Endothelial cell (in vitro differentiated cells): ENCODE results near the gene NOTUM. TPM values are rescaled to one million over a fixed set of nuclear protein-coding genes. Genes with fewer than 3 reads are reported as not detected.

Experiments used
- DNase-seq: peaks from one replicate; pipeline ENCODE4 v3.0.0; 2021; ENCODE audit warnings: low spot score
- H3K27ac Mint-ChIP-seq: one replicate; pipeline ENCODE4 v1.8.0; 2021; ENCODE audit warnings: mixed read lengths, inconsistent platforms; ENCODE audit not compliant: unreplicated experiment
- H3K27me3 Mint-ChIP-seq: one replicate; pipeline ENCODE4 v1.8.0; 2021; ENCODE audit warnings: mild to moderate bottlenecking, moderate library complexity, mixed read lengths, inconsistent platforms; ENCODE audit not compliant: unreplicated experiment
- H3K36me3 Mint-ChIP-seq: one replicate; pipeline ENCODE4 v1.8.0; 2021; ENCODE audit warnings: mild to moderate bottlenecking, low read depth, mixed read lengths, inconsistent platforms; ENCODE audit not compliant: unreplicated experiment
- H3K4me1 Mint-ChIP-seq: one replicate; pipeline ENCODE4 v1.8.0; 2021; ENCODE audit warnings: mild to moderate bottlenecking, mixed read lengths, inconsistent platforms; ENCODE audit not compliant: unreplicated experiment
- H3K4me3 Mint-ChIP-seq: one replicate; pipeline ENCODE4 v1.8.0; 2021; ENCODE audit warnings: mild to moderate bottlenecking, mixed read lengths, inconsistent platforms; ENCODE audit not compliant: unreplicated experiment
- H3K9me3 Mint-ChIP-seq: one replicate; pipeline ENCODE4 v1.8.0; 2021; ENCODE audit warnings: mixed read lengths, inconsistent platforms; ENCODE audit not compliant: unreplicated experiment
- CTCF ChIP-seq: fragments of 200-600 bp; sonication (generic); IDR thresholded peaks from one replicate; pipeline ENCODE4 v1.5.0; 2021; ENCODE audit warnings: antibody characterized with exemption; ENCODE audit not compliant: unreplicated experiment
- total RNA-seq: library from RNA; stranded (reverse); fragmentation: NEBNext Ultra II Directional; extraction: Animal tissue kit (Norgen Biotek cat#: 25700); gene quantifications from one replicate; pipeline ENCODE4 v1.2.1, GENCODE V29; 2021; ENCODE audit not compliant: unreplicated experiment

NOTUM gene
- total RNA-seq, 1 donor from 2014 or later = not detected

- H3K4me1 Mint-ChIP-seq = no peaks in the 10 kb centered on the region
- no peak overlapping the region for H3K27ac Mint-ChIP-seq
- H3K27me3 Mint-ChIP-seq = peaks cover 9% of the 10 kb centered on the region
- DNase-seq = no peak
- H3K9me3 Mint-ChIP-seq = no peaks in the 10 kb centered on the region
- H3K4me3 Mint-ChIP-seq = no peak overlapping the region
- no peak for TF ChIP-seq CTCF
- H3K36me3 Mint-ChIP-seq = no peaks in the 10 kb centered on the region
These were observed 12.4 kb upstream of the NOTUM start for GRCh38 chr17:81973432-81973831.

DNA sequence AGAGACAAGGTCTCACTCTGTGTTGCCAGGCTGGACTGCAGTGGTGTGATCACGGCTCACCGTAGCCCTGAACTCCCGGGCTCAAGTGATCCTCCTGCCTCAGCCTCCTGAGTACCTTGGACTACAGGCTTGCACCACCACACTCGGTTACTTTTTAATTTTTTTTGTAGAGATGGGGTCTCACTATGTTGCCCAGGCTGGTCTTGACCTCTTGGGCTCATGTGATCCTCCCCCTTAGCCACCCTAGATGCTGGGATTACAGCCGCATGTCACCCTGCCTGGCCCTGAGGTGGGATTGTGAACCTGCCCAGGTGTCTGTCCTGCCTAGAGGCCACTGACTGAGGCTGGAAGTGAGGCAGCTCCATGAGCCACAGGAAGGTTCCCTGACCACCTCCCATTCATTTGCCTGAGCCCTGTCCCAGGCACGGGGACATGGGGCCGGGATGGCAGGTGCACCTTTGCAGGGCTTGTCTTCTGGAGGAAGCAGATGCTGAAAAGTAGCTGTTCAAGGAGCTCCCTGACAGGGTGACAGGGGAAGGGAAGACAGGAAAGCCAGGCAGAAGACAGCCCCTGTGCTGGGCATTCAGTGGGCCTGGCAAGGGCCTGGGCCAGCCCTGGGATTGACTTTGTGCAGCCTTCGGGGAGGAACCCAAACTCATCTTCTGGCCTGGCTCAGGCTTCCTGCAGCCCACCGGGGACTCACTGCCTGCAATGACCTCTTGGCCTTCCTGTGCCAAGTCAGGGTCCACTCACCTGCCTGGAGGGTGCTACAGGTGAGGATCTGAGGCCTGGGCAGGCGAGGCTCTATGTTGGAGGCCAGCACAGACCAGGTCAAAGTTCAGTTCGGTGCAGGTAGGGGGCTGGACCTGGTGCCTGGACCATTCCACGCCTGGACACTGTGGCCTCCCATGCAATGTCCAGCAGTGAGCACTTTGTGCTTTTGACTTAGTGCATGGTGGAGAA is 8.1 kb upstream of the NOTUM start:
- Mint-ChIP-seq H3K4me3 (no peak overlapping the region), H3K27me3 (peaks cover 15% of the 10 kb centered on the region), H3K4me1 (no peaks in the 10 kb centered on the region), H3K36me3 (no peaks in the 10 kb centered on the region), H3K9me3 (no peaks in the 10 kb centered on the region), H3K27ac (no peak overlapping the region)
- TF ChIP-seq CTCF = no peak
- DNase-seq = no peak

GRCh38 chr17:81968396-81968745 is 7.4 kb upstream of the NOTUM start:
- peaks cover 19% of the 10 kb centered on the region for H3K27me3 Mint-ChIP-seq

GRCh38 chr17:81967533-81968395 is 6.8 kb upstream of the NOTUM start:
- no peaks in the 10 kb centered on the region for H3K36me3 Mint-ChIP-seq
- H3K4me1 Mint-ChIP-seq = no peaks in the 10 kb centered on the region
- no peak for DNase-seq
- no peak overlapping the region for H3K27ac Mint-ChIP-seq
- no peak for TF ChIP-seq CTCF
- H3K9me3 Mint-ChIP-seq = no peaks in the 10 kb centered on the region
- H3K4me3 Mint-ChIP-seq = no peak overlapping the region
- peaks cover 19% of the 10 kb centered on the region for H3K27me3 Mint-ChIP-seq

More at GRCh38 chr17:81968396-81968745, 7.4 kb upstream of the NOTUM start:
- no peak for DNase-seq
- H3K4me1 Mint-ChIP-seq = no peaks in the 10 kb centered on the region
- no peaks in the 10 kb centered on the region for H3K9me3 Mint-ChIP-seq
- no peak for TF ChIP-seq CTCF
- no peak overlapping the region for H3K27ac Mint-ChIP-seq
- no peak overlapping the region for H3K4me3 Mint-ChIP-seq
- H3K36me3 Mint-ChIP-seq = no peaks in the 10 kb centered on the region
